Endothelial cell of umbilical vein (primary cell): ENCODE results near the gene NANOGP8.

ENCODE experiments used
- FOS ChIP-seq: IDR thresholded peaks from 2 replicates; pipeline ENCODE4 v1.6.1; 2011; ENCODE audit warnings: mild to moderate bottlenecking, low read length, moderate library complexity, borderline replicate concordance; ENCODE audit not compliant: insufficient read depth
- MYC ChIP-seq: IDR thresholded peaks from one replicate; pipeline ENCODE4 v1.6.1; 2011; ENCODE audit warnings: mild to moderate bottlenecking, low read depth, low read length
- POLR2A ChIP-seq: IDR thresholded peaks from 2 replicates; pipeline ENCODE4 v1.6.1; 2012; ENCODE audit warnings: low read depth, mild to moderate bottlenecking, control low read depth, low read length
- POLR2AphosphoS5 ChIP-seq: IDR thresholded peaks from 2 replicates; pipeline ENCODE4 v1.6.1; 2012; ENCODE audit warnings: low read depth, mild to moderate bottlenecking, control low read depth, low read length, moderate library complexity; ENCODE audit not compliant: insufficient read depth
- TF ChIP-seq, protein P1 (sequence below), 2 donors: IDR thresholded peaks; 1 replicate in 1 of 2; 2 replicates in 1 of 2; pipeline ENCODE4 v1.5.1; 2011; ENCODE audit warnings: low read length in 2 of 2, mild to moderate bottlenecking in 2 of 2, moderate library complexity in 2 of 2, control low read depth in 1 of 2, inconsistent platforms in 1 of 2, low read depth in 1 of 2; ENCODE audit not compliant: insufficient read depth in 1 of 2; ENCODE audit errors: extremely low read depth in 1 of 2
- TF ChIP-seq, protein P2 (sequence below): IDR thresholded peaks from 2 replicates; pipeline ENCODE4 v1.6.1; 2011; ENCODE audit not compliant: insufficient read depth, insufficient read length

DNA sequence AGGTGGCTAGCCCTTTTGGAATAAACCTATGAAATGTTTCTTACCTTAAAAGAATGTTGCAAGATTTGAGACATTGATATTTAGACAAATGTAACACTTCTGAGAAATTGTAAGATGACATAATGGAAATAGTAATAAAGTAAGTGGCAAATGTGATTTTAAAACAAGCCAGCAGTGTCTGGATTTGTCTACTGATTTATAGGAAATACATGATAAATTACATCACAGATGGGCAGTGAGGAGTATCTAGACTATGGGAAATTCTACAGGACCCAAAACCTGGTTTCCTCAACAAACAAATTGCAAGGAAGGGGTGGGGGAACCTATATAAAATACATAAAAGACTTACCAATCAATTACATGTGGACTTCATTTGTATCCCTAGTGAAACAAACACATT lies 37.1 kb downstream of the NANOGP8 start:
- TF ChIP-seq, protein P1, sequence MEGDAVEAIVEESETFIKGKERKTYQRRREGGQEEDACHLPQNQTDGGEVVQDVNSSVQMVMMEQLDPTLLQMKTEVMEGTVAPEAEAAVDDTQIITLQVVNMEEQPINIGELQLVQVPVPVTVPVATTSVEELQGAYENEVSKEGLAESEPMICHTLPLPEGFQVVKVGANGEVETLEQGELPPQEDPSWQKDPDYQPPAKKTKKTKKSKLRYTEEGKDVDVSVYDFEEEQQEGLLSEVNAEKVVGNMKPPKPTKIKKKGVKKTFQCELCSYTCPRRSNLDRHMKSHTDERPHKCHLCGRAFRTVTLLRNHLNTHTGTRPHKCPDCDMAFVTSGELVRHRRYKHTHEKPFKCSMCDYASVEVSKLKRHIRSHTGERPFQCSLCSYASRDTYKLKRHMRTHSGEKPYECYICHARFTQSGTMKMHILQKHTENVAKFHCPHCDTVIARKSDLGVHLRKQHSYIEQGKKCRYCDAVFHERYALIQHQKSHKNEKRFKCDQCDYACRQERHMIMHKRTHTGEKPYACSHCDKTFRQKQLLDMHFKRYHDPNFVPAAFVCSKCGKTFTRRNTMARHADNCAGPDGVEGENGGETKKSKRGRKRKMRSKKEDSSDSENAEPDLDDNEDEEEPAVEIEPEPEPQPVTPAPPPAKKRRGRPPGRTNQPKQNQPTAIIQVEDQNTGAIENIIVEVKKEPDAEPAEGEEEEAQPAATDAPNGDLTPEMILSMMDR (IDR thresholded peaks at IDR 0.05; ENCODE audit: extremely low read depth in 1 of 2, insufficient read depth in 1 of 2, low read depth in 1 of 2, low read length in 2 of 2), result no peak
- TF ChIP-seq POLR2AphosphoS5 (no peak), POLR2A (no peak), MYC (no peak), FOS (no peak)
- TF ChIP-seq, protein P2, sequence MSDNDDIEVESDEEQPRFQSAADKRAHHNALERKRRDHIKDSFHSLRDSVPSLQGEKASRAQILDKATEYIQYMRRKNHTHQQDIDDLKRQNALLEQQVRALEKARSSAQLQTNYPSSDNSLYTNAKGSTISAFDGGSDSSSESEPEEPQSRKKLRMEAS, result no peak
